Stimulated activated CD4-positive, alpha-beta T cell treated with anti-CD3 and anti-CD28 coated beads, Interleukin-12 subunit alpha, Interleukin-12 subunit beta, amount 100 ng/mL, for 48 hours (primary cell): ENCODE results near the gene EDIL3.

ENCODE experiments used
- DNase-seq, 3 donors: peaks; one replicate each; pipeline ENCODE4 v3.0.0-alpha.2; 2020; ENCODE audit warnings: low read depth in 2 of 3, low spot score in 1 of 3

EDIL3 gene

DNA sequence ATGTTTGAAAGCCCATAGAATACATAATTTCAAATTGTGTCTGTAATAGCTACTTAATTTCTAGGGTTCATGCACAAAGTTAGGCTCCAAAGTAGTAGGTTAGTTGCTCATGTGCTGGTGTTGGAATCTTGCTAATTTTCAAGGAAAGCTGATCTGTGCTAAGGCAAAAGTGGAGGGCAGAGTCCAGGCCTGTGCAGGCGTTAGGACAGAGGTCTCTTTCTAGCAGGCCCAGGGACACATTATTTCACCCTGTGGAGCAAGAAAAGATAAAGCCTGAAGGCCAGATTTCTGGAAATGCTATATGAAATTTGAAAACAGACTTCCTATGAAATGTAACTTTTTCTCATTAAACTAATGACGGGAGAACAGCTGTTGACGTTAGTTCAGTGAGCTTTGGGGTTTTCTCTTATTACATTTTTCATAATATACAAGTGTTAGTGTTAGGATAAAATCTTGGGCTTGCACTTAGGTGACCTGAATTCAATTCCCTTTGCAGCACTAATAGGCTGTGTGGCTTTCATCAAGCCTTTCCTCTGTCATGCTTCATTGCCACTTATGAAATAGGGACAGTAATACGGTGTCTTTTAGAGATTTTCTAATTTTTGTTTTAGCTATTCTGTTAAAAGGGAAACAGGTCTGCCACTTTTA is 467.3 kb downstream of the EDIL3 start:
- DNase-seq: no peak

DNA sequence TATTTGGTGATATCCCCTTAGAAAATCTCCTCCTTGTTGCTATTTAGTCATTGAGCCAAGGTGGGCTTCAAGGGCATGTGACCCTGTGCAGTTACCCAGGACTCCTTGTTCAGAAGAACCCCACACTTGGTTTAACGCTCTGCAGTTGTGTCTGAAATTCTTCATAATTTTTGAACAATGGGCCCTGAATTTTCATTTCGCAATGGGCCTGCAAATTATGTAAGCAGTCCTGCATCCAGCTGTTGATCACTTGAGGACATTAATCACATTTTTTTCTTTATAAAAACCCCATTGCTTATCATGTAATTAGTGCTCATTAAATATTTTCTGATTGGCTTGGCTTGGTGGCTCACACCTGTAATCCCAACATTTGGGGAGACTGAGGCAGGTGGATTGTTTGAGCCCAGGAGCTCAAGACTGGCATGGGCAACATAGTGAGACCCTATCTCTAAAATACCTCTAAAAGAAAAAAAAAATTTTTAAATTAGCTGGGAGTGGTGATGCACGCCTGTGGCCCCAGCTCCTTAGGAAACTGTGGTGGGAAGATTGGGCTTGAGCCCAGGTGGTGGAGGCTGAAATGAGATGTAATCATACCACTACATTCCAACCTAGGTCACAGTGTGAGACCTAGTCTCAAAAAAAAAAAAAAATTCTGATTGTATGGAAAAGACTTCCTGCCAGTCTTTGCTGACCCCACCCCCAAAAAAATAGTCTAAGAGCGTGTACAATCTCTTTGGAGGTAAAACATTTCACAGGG is 469.8 kb downstream of the EDIL3 start:
- DNase-seq: no peak

DNA sequence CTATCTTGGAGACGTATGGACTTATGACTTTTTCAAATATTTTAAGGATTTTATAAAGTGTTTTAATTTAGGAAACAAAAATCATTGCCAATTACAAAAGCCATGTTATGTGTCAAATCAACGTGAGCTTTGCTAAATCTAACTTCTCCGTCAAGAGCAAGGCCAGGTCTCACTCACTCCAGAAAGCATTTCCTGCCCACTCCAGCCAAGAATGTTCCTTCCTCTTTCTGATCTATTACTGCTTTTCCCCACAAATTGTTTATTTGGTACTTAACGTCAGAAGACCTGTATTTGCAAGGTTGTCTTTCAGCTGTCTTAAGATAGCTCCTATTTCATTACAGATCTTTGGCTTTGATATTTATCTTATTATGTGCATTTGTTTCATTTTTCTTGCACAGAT is 470.5 kb downstream of the EDIL3 start:
- DNase-seq: no peak

DNA sequence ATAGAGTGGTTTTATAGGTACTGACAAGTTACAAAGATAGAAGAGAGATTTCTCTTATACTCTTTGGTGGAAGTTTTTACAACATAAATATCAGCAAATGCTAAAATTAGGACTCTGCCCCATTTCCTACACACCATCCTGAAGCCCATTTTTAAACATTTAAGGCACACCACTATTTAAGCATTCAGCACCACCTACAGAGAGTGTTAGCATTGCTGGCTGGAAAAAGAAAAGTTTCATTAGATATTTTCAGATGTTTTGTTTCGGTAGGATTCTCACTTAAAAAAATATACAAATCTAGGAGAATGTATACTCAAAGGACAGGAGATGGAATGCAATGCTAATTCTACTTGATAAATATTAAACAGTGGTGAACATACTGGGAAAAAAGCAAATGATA is 471.1 kb downstream of the EDIL3 start:
- no peak for DNase-seq

DNA sequence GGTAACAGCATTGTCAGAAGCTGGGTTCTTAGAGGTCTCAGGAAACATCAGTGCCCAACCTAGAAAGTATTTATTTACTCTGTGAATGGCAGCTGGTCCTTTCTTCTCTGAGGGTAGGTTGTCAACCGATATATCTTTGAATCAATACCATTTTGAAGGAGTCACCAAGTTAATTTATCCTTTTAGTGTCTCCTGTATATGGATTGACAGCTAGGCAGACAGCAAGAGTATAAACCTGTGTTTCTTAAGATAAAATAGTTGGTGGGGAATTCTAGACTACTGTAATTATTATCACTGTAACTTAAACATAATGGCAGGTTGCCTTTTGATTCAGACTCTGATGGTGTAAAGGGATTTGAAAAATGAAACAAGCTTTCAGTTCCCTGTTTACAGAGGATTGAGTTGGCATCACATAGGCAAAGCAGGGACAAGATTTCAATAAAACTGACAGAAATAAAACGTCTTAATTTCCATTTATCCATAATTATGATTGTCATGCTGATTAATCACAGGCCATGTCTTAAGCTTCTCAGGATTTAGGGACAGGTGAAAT is 473.2 kb downstream of the EDIL3 start:
- no peak for DNase-seq

DNA sequence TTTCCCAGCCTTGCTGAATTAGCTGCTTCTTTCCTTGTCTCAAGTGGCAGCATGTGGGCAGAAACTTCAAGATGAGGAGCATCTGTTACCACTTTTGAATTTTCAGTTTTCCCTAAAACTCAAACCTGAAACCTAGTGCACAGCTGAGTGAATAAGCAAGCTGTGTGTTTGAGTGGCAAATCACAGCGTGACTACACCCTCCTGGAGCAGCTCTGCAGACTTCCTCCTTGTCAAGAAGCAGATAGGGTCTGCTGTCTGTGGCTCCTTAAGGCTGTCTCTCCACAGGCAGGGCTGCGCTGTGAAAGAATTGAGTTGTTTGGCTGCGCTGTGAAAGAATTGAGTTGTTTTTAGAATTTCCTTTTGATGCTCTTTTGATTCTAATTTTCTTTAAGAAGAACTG is 484.4 kb downstream of the EDIL3 start:
- no peak for DNase-seq

DNA sequence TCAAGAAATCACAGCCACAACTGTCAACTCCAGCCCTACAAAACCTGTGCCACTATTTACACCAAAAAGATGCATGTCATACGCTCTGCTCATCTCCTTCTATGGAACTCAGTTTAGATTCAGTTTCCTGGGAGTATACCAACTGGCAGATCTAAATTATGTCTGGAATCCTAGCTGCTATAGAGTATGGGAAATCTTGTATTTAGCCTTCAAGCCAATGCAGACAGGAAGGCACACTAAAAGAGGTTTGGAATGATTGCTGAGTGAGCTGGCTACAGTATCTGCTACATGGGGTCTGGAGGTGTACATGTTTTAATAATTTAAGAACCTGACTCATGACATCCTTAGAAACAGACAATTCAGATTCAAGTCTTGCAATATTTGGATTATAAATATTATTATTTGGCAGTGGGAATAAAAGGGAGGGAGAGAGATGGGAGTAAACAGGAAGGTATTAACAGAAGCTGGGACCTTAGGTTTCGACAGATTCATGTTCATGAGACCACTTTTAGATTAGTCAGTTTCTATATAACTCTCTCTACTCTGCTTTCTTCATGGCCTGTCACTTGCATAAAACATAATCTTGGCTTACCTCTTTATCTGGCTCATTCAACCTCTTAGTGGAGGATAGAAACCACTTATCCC is 485.2 kb downstream of the EDIL3 start:
- DNase-seq: no peak

DNA sequence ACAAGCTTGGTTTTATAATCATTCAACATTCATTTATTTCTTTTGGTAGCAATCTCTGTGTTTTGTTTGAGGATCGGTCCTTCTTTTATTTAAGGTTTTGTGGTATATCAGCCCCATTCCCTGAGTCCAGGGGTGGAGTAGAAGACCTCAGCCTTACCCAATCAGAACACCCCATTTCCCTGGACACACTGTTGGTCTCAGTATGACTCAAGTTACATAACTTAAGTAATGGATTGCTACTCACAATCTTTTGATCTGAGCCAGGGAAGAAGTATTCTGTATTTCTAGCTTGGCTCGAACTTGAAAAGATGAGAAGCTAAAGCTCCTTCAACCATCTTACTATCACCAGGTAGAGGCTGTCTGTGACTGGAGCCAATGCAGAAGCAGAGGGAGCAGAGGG is 488.8 kb downstream of the EDIL3 start:
- DNase-seq: no peak

DNA sequence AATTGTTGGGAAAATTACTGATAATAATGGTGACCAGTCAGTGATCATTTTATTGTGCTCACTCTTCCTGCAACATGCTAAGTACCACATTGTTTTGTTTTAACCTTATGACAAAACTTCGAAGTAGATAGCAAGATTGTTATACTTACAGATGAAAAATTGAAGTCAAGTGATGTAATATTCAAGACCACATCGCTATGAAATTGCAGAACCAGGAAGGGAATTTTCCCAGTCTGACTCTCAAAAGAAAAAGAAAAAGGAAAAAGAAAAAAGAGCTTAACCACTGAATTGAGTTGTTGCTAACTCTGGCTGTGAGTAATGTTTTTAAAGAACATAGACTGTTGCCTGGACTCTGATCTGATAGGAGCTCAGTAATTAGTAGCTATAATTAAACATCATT is 493.4 kb downstream of the EDIL3 start:
- no peak for DNase-seq
